ENCODE results near the gene WDR44.
"Not testable (repeated sequence)": the region's sequence is repeated elsewhere in the genome, so short reads cannot be mapped to it uniquely, and the experiment has no call there.

The WDR44 gene

GRCh38 chrX:118470721-118471347 lies 124.9 kb downstream of the WDR44 start:
- not testable (repeated sequence) for FAIRE-seq; DNase-seq (ENCODE audit: insufficient read length, low spot score)

GRCh38 chrX:118474586-118474985 lies 128.7 kb downstream of the WDR44 start:
- DNase-seq (ENCODE audit: insufficient read length, low spot score), result no peak
- FAIRE-seq, result no peak

- no peak for FAIRE-seq
- DNase-seq (ENCODE audit: insufficient read length, low spot score), result no peak
Measured at GRCh38 chrX:118475903-118476302, 130.0 kb downstream of the WDR44 start.

- no peak for FAIRE-seq
- no peak for DNase-seq (ENCODE audit: insufficient read length, low spot score)
Measured at GRCh38 chrX:118480172-118480571, 134.3 kb downstream of the WDR44 start.

- DNase-seq (ENCODE audit: insufficient read length, low spot score); FAIRE-seq: not testable (repeated sequence)
Measured at GRCh38 chrX:118482384-118482783, 136.5 kb downstream of the WDR44 start.

- no peak for DNase-seq (ENCODE audit: insufficient read length, low spot score)
- no peak for FAIRE-seq
Measured at GRCh38 chrX:118484216-118484903, 138.5 kb downstream of the WDR44 start.

GRCh38 chrX:118486693-118487092 lies 140.8 kb downstream of the WDR44 start:
- not testable (repeated sequence) for FAIRE-seq; DNase-seq (ENCODE audit: insufficient read length, low spot score)

- DNase-seq (ENCODE audit: insufficient read length, low spot score), result no peak
- peak; percentile 61 for FAIRE-seq
Measured at GRCh38 chrX:118493016-118493415, 147.1 kb downstream of the WDR44 start.

- peak; percentile 68 for FAIRE-seq
- no peak for DNase-seq (ENCODE audit: insufficient read length, low spot score)
Measured at GRCh38 chrX:118493653-118494297, 147.9 kb downstream of the WDR44 start.

- FAIRE-seq (peak; percentile 98), DNase-seq (ENCODE audit: insufficient read length, low spot score) (peak; percentile 44)
Measured at GRCh38 chrX:118495061-118495921, 149.4 kb downstream of the WDR44 start, which contains the start of gene DOCK11. TSS of gene DOCK11 (plus strand) at chrX:118495815. CDS start at chrX:118495972, 157 bp downstream.

GRCh38 chrX:118495958-118496762 lies 150.3 kb downstream of the WDR44 start:
- DNase-seq (ENCODE audit: insufficient read length, low spot score) (no peak), FAIRE-seq (no peak)

GRCh38 chrX:118496763-118497079 lies 150.8 kb downstream of the WDR44 start:
- no peak for DNase-seq (ENCODE audit: insufficient read length, low spot score)
- no peak for FAIRE-seq

GRCh38 chrX:118497180-118497818 lies 151.4 kb downstream of the WDR44 start:
- FAIRE-seq, result peak; percentile 92

GRCh38 chrX:118498351-118498750 lies 152.4 kb downstream of the WDR44 start:
- FAIRE-seq (no peak), DNase-seq (ENCODE audit: insufficient read length, low spot score) (no peak)

More at GRCh38 chrX:118497180-118497818, 151.4 kb downstream of the WDR44 start:
- no peak for DNase-seq (ENCODE audit: insufficient read length, low spot score)

GRCh38 chrX:118498755-118499154 lies 152.8 kb downstream of the WDR44 start:
- DNase-seq (ENCODE audit: insufficient read length, low spot score) (no peak), FAIRE-seq (peak; percentile 90)

- FAIRE-seq (no peak), DNase-seq (ENCODE audit: insufficient read length, low spot score) (no peak)
Measured at GRCh38 chrX:118499295-118499694, 153.4 kb downstream of the WDR44 start.
